Lower leg skin (tissue), 3 donors: Measurements from ENCODE around the gene SNAP29.

Experiments used
- POLR2A ChIP-seq, 2 donors: fragments of 450-650 bp; IDR thresholded peaks; one replicate each; pipeline ENCODE4 v1.6.1; 2016 to 2017; ENCODE audit warnings: antibody characterized with exemption in 2 of 2, mild to moderate bottlenecking in 1 of 2, moderate library complexity in 1 of 2
- TF ChIP-seq, protein P1 (sequence below), 3 donors: fragments of 450-650 bp; IDR thresholded peaks; one replicate each; pipeline ENCODE4 v1.5.1; 2016; ENCODE audit warnings: antibody characterized with exemption in 3 of 3, mild to moderate bottlenecking in 3 of 3, moderate library complexity in 2 of 3

- TF ChIP-seq, protein P1, sequence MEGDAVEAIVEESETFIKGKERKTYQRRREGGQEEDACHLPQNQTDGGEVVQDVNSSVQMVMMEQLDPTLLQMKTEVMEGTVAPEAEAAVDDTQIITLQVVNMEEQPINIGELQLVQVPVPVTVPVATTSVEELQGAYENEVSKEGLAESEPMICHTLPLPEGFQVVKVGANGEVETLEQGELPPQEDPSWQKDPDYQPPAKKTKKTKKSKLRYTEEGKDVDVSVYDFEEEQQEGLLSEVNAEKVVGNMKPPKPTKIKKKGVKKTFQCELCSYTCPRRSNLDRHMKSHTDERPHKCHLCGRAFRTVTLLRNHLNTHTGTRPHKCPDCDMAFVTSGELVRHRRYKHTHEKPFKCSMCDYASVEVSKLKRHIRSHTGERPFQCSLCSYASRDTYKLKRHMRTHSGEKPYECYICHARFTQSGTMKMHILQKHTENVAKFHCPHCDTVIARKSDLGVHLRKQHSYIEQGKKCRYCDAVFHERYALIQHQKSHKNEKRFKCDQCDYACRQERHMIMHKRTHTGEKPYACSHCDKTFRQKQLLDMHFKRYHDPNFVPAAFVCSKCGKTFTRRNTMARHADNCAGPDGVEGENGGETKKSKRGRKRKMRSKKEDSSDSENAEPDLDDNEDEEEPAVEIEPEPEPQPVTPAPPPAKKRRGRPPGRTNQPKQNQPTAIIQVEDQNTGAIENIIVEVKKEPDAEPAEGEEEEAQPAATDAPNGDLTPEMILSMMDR (IDR thresholded peaks at IDR 0.05): no peak
- no peak for TF ChIP-seq POLR2A (IDR thresholded peaks at IDR 0.05)
Measured at GRCh38 chr22:20857247-20857643, 1.6 kb upstream of the SNAP29 start.
